Retinal pigment epithelial cell (primary cell): ENCODE data around the gene SEPTIN11.
"Not testable (repeated sequence)": the region's sequence is repeated elsewhere in the genome, so short reads cannot be mapped to it uniquely, and the experiment has no call there.

Experiments used
- DNase-seq: peaks from one replicate; pipeline ENCODE4 v3.0.0-alpha.2; 2010; ENCODE audit warnings: low read depth
- H3K4me3 ChIP-seq: 2 replicates; pipeline ENCODE4 v1.5.1; 2011; ENCODE audit warnings: mild to moderate bottlenecking, low read length, control low read depth, moderate library complexity
- TF ChIP-seq, protein P1 (sequence below): conservative IDR thresholded peaks from 2 replicates; pipeline ENCODE4 v1.5.1; 2011; ENCODE audit warnings: low read depth, low read length, control low read depth, inconsistent platforms

SEPTIN11 gene

DNA sequence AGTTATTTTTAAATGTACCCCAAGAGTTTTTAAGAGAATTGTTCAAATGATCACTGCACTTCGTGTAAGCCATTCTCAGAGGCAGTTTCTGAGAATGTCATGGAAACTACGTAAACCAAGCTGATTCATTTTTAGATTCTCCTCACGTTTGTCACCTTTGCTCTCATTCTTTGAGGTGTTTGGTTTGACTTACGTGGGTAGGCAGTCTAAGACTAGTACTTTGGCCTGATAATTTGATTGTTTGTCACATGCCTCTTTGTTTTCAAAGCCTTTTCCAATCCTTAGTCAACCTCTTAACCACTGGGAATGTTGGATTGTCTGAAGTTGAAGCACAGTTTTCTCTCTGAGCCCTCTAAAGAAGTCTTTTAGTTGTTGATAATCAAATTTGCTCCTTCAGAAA, 10.5 kb downstream of the SEPTIN11 start:
- peak; percentile 62 for DNase-seq
- TF ChIP-seq, protein P1, sequence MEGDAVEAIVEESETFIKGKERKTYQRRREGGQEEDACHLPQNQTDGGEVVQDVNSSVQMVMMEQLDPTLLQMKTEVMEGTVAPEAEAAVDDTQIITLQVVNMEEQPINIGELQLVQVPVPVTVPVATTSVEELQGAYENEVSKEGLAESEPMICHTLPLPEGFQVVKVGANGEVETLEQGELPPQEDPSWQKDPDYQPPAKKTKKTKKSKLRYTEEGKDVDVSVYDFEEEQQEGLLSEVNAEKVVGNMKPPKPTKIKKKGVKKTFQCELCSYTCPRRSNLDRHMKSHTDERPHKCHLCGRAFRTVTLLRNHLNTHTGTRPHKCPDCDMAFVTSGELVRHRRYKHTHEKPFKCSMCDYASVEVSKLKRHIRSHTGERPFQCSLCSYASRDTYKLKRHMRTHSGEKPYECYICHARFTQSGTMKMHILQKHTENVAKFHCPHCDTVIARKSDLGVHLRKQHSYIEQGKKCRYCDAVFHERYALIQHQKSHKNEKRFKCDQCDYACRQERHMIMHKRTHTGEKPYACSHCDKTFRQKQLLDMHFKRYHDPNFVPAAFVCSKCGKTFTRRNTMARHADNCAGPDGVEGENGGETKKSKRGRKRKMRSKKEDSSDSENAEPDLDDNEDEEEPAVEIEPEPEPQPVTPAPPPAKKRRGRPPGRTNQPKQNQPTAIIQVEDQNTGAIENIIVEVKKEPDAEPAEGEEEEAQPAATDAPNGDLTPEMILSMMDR = no peak
- no peak overlapping the region for H3K4me3 ChIP-seq

DNA sequence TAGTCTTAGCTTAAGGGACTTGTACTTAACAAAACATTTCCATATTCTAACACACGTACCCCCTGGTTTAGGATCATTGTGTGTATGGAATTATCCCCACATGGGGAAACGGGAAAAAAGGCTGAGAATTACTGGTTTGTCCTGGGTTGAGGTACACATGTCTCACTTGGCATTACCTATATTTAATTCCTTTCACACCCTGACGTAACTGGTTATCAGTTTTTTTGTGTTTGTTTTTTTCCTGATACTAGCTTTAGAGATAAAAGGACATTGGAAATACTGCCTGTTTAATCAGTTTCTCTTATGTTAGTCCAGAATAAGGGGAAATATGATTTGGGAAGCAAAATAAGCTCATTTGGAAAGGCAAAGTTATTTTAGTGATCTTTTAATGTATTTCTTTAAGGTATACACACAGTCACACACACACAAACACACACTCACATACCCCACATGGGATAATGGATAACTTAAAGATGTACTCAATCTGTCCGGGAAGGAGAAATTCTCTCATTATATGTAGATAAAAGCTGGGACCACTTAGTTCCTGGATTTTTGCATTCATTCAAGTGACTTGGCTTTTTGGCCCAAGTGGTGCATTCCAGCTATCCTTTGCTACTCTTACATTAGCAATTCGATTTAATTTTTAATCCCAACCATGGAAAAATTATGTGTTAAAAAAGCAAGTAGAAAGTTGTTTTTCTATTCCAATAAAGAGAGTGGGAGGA, 13.0 kb downstream of the SEPTIN11 start:
- TF ChIP-seq, protein P1 = no peak
- no peak overlapping the region for H3K4me3 ChIP-seq
- no peak for DNase-seq

DNA sequence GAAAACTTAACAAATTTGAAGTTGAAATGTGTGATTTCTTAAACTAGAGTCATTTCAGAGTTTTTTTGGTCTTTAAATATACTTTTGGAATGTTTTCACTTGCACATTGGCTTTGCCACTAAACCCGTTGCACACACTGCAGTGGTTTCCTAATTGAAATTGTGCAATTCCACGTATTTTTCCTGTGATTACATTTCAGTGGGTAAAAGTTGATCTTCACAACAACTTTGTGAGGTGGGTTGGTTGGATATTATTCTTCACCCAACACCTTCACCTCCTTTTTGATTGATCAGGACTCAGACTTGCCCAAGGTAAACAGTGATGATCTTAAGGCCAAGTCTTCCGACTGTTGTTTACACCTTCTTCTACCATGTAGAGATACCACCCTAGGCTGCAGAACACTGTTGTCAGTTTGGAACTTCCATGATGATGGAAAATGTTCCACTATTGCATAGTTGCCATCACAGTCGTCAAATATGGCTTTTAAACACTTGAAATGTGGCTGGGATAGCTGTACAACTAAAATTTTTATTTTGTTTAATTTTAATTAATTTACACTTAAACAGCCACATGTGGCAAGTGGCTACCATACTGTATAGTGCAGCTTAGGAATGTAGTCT, 13.7 kb downstream of the SEPTIN11 start:
- DNase-seq = no peak
- no peak overlapping the region for H3K4me3 ChIP-seq
- TF ChIP-seq, protein P1 = no peak

DNA sequence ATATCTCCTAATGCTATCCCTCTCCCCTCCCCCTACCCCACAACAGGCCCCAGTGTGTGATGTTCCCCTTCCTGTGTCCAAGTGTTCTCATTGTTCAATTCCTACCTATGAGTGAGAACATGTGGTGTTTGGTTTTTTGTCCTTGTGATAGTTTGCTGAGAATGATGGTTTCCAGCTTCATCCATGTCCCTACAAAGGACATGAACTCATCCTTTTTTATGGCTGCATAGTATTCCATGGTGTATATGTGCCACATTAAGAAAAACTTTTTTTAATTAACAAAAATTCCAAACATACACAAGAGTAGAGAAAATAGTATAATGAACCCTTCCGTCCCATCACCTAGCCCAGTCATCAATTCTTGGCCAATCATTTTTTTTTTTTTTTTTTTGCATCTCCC, 14.4 kb downstream of the SEPTIN11 start:
- DNase-seq, H3K4me3 ChIP-seq: not testable (repeated sequence)

DNA sequence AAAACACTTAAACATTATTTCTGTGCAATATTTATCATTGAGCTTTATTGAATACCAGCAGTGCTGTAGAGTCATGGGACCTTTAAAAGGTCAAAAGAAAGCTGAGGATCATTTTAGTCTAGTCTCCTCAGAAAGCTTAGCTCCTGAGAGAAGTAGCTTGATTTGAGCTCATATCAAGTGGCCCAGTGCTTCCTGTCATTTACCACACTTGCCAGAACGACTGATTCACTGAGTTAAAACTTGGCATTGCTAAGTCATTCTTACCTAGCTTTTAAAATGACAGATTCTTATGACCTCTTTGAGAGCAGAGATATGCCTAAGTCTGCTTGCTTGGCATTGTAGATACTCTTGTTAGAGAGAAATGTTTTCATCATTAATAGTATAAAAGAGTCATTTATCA, 15.2 kb downstream of the SEPTIN11 start:
- H3K4me3 ChIP-seq = no peak overlapping the region
- TF ChIP-seq, protein P1 = no peak
- DNase-seq = no peak

DNA sequence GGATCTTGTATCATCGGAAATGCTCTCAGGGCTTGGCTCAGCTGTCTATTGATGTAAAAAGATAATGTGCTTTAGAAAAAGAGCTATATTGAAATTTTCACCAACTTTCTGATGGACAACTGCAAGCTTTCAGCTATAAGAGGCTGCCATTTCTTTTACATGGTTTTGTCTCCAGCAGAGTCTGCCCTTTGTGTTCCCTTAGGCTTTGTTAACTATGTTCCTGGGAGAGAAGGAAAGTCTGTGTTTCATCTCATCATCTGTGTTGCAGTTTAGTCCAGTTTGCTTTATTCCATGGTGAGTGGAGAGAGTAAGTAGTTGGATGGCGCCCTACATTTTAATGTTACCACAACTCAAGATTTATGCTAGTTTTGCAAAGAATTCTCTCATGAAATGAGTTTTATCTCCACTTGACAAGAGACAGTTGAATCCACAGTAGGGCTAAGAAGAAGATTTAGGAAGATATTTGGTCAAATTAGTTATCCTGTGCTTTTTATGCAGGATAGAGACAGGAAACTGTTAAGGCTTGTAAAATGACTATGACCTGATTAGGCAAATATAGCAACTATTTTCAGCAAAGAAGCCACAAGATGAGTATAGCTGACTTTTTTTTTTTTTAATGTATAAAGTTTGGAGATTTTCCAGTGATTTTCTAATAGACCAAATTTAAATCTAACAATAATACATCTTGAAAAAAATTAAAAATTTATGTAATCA, 16.5 kb downstream of the SEPTIN11 start:
- DNase-seq = no peak

DNA sequence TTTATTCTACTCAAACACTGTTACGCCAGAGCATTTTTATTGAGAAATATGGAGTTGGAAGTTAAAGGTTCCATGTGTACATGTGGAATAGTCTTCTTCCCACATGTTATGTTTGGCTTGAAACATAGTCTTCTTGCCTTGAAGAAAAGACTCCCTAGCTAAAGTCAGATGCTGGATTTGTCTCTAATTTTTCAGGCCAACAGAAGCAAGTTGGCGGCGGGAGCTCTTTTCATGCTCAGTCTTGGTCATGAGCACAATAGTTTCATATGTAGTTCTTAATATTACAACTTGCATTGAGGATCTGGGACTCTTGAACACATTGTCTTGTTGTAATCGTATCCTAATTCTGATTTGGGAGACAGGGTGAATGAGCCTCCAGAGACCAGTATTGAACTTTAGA, 19.4 kb downstream of the SEPTIN11 start:
- H3K4me3 ChIP-seq = no peak overlapping the region
- no peak for DNase-seq
- TF ChIP-seq, protein P1 = no peak

More for the DNA sequence above, 16.5 kb downstream of the SEPTIN11 start:
- no peak overlapping the region for H3K4me3 ChIP-seq
- TF ChIP-seq, protein P1 = no peak
